Measurements from ENCODE around the gene RNU2-63P. TPM values are rescaled to one million over a fixed set of nuclear protein-coding genes. Genes with fewer than 3 reads are reported as not detected.
"Not testable (repeated sequence)": the region's sequence is repeated elsewhere in the genome, so short reads cannot be mapped to it uniquely, and the experiment has no call there.

RNU2-63P gene
- total RNA-seq, 4 donors from 2014 or later = not detected

- Histone ChIP-seq H3K9me3 (no peaks in the 10 kb centered on the region), H3K4me1 (peaks cover 15 to 29% (median 19%) of the 10 kb centered on the region in 4 donors), H3K27ac (replicated peaks in 1 of 4) (no peak overlapping the region), H3K4me3 (no peak overlapping the region), H3K27me3 (no peaks in the 10 kb centered on the region), H3K36me3 (peaks cover 0 to 12% (median 0%) of the 10 kb centered on the region in 4 donors)
- WGBS = 91% methylated on average over 3 of the region's 3 CpGs
- TF ChIP-seq POLR2AphosphoS5 (IDR thresholded peaks at IDR 0.05) (no peak), EP300 (IDR thresholded peaks at IDR 0.05) (no peak), POLR2A (IDR thresholded peaks at IDR 0.05; ENCODE audit: low read depth) (no peak), CTCF (IDR thresholded peaks at IDR 0.05) (no peak)
- intact Hi-C loops (cut with DNase I) = no loop called here
- DNase-seq (ENCODE audit: extremely low spot score) = no peak
Measured at GRCh38 chr2:88048541-88048940, 32.2 kb upstream of the RNU2-63P start.

- H3K9me3 ChIP-seq; intact Hi-C loops (cut with DNase I); H3K27me3 ChIP-seq; H3K27ac ChIP-seq (replicated peaks in 1 of 4); H3K4me3 ChIP-seq; H3K36me3 ChIP-seq; DNase-seq (ENCODE audit: extremely low spot score): not testable (repeated sequence)
- H3K4me1 ChIP-seq = peaks cover 3 to 14% (median 7%) of the 10 kb centered on the region in 4 donors
- 91% methylated on average over 6 of the region's 6 CpGs for WGBS
Measured at GRCh38 chr2:88045561-88045960, 29.2 kb upstream of the RNU2-63P start.

- no peak for DNase-seq (ENCODE audit: extremely low spot score)
- Histone ChIP-seq H3K4me3 (no peak overlapping the region), H3K4me1 (peaks cover 0 to 10% (median 7%) of the 10 kb centered on the region in 4 donors), H3K27ac (replicated peaks in 1 of 4) (no peak overlapping the region), H3K9me3 (no peaks in the 10 kb centered on the region), H3K27me3 (no peaks in the 10 kb centered on the region), H3K36me3 (peaks cover 0 to 6% (median 0%) of the 10 kb centered on the region in 4 donors)
- WGBS = 97% methylated on average over 5 of the region's 5 CpGs
- no peak for TF ChIP-seq POLR2AphosphoS5 (IDR thresholded peaks at IDR 0.05)
- TF ChIP-seq CTCF (IDR thresholded peaks at IDR 0.05) = no peak
- no peak for TF ChIP-seq POLR2A (IDR thresholded peaks at IDR 0.05; ENCODE audit: low read depth)
- TF ChIP-seq EP300 (IDR thresholded peaks at IDR 0.05) = no peak
- intact Hi-C loops (cut with DNase I) = no loop called here
Measured at GRCh38 chr2:88042476-88042875, 26.1 kb upstream of the RNU2-63P start.

GRCh38 chr2:88038263-88039105, 22.1 kb upstream of the RNU2-63P start:
- Histone ChIP-seq H3K9me3 (no peaks in the 10 kb centered on the region), H3K4me3 (no peak overlapping the region), H3K4me1 (peaks cover 0 to 19% (median under 1%) of the 10 kb centered on the region in 4 donors), H3K27ac (replicated peaks in 1 of 4) (no peak overlapping the region), H3K27me3 (no peaks in the 10 kb centered on the region), H3K36me3 (peaks cover 0 to 22% (median 13%) of the 10 kb centered on the region in 4 donors)
- TF ChIP-seq POLR2AphosphoS5 (IDR thresholded peaks at IDR 0.05) = no peak
- no peak for TF ChIP-seq CTCF (IDR thresholded peaks at IDR 0.05)
- TF ChIP-seq EP300 (IDR thresholded peaks at IDR 0.05) = no peak
- no peak for TF ChIP-seq POLR2A (IDR thresholded peaks at IDR 0.05; ENCODE audit: low read depth)
- no peak for DNase-seq (ENCODE audit: extremely low spot score)
- WGBS = 93% methylated on average over 4 of the region's 4 CpGs
- intact Hi-C loops (cut with DNase I) = no loop called here

DNA sequence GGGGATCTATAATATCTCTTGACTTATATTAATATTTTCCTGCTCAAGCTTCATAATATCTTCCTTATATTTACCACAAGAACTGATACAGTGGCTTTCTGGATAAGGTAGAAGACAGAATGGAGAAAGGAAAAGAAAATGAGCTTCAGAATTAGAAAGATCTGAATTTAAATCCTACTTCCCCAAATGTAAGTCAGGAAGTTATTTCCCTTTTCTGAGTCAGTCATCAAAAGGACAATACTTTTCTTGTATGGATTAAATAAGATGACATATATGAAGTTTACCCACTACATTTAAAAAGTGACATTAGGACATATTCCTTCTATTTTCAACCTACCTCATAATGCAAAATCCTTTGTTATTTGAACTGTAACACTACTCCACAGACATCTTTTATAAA, 20.3 kb upstream of the RNU2-63P start:
- Histone ChIP-seq H3K27me3 (no peaks in the 10 kb centered on the region), H3K9me3 (no peaks in the 10 kb centered on the region), H3K4me3 (no peak overlapping the region), H3K4me1 (peaks cover 0 to 19% (median 0%) of the 10 kb centered on the region in 4 donors), H3K36me3 (peaks cover 0 to 39% (median 28%) of the 10 kb centered on the region in 4 donors), H3K27ac (replicated peaks in 1 of 4) (no peak overlapping the region)
- TF ChIP-seq EP300 (IDR thresholded peaks at IDR 0.05) = no peak
- TF ChIP-seq POLR2A (IDR thresholded peaks at IDR 0.05; ENCODE audit: low read depth) = no peak
- TF ChIP-seq POLR2AphosphoS5 (IDR thresholded peaks at IDR 0.05) = no peak
- TF ChIP-seq CTCF (IDR thresholded peaks at IDR 0.05) = no peak
- intact Hi-C loops (cut with DNase I) = no loop called here
- no peak for DNase-seq (ENCODE audit: extremely low spot score)

All from esophagus muscularis mucosa (tissue), 4 donors.